HepG2 (cell line): Measurements from ENCODE around the gene ENPP1. TPM values are rescaled to one million over a fixed set of nuclear protein-coding genes. Genes with fewer than 3 reads are reported as not detected.
A peak's percentile ranks its signal among the peaks of the same experiment; 100 is the strongest.

Experiments
- DMTF1 ChIP-seq: sonication (generic); formaldehyde crosslinking; IDR thresholded peaks from 2 replicates; pipeline ENCODE4 v1.4.0; 2020; ENCODE audit warnings: mild to moderate bottlenecking, missing genetic modification reagents
- FOXK2 ChIP-seq: fragments of 450-650 bp; IDR thresholded peaks from 2 replicates; pipeline ENCODE4 v1.6.1; 2016
- FOXO4 ChIP-seq: sonication (generic); formaldehyde crosslinking; conservative IDR thresholded peaks from 2 replicates; pipeline ENCODE4 v1.8.1; 2023; ENCODE audit warnings: missing genetic modification reagents
- HOXA9 ChIP-seq: sonication (generic); formaldehyde crosslinking; IDR thresholded peaks from 2 replicates; pipeline ENCODE4 v1.8.1; 2022; ENCODE audit warnings: missing genetic modification reagents, mild to moderate bottlenecking, moderate library complexity, borderline replicate concordance
- NCOR1 ChIP-seq: fragments of 200-600 bp; sonication (generic); IDR thresholded peaks from 2 replicates; pipeline ENCODE4 v1.7.0; 2017; ENCODE audit warnings: antibody characterized with exemption, low read length, borderline replicate concordance
- SOX5 ChIP-seq: IDR thresholded peaks from 2 replicates; pipeline ENCODE4 v1.6.1; 2016; ENCODE audit warnings: borderline replicate concordance
- TEAD3 ChIP-seq: optimal IDR thresholded peaks from 2 replicates; pipeline ENCODE3; 2016; ENCODE audit warnings: borderline replicate concordance
- ZBED4 ChIP-seq: sonication (generic); formaldehyde crosslinking; IDR thresholded peaks from 2 replicates; pipeline ENCODE4 v1.4.0; 2020; ENCODE audit warnings: missing genetic modification reagents, borderline replicate concordance
- ZBTB40 ChIP-seq, 2 experiments: fragments of 450-650 bp in 1 of 2; sonication (generic) in 1 of 2; formaldehyde crosslinking in 1 of 2; IDR thresholded peaks; 2 replicates each; pipeline versions ENCODE4 v1.6.1 to v1.8.0; 2016 to 2022; ENCODE audit warnings: antibody characterized with exemption in 1 of 2, mild to moderate bottlenecking in 1 of 2, missing genetic modification reagents in 1 of 2
- ZIK1 ChIP-seq: sonication (generic); formaldehyde crosslinking; IDR thresholded peaks from 2 replicates; pipeline ENCODE4 v1.5.0; 2020; ENCODE audit warnings: mild to moderate bottlenecking, low read depth, missing genetic modification reagents, borderline replicate concordance
- ZNF12 ChIP-seq: sonication (generic); formaldehyde crosslinking; IDR thresholded peaks from 2 replicates; pipeline ENCODE4 v1.5.0; 2020; ENCODE audit warnings: missing genetic modification reagents
- ZNF207 ChIP-seq: fragments of 450-650 bp; IDR thresholded peaks from 2 replicates; pipeline ENCODE4 v1.6.1; 2016; ENCODE audit warnings: antibody characterized with exemption, borderline replicate concordance
- ZNF484 ChIP-seq: sonication (generic); formaldehyde crosslinking; IDR thresholded peaks from 2 replicates; pipeline ENCODE4 v1.5.1; 2020; ENCODE audit warnings: mild to moderate bottlenecking, low read depth, missing genetic modification reagents, borderline replicate concordance
- polyA plus RNA-seq, 8 experiments: library from polyadenylated mRNA; depleted of rRNA in 3 of 8; stranded (reverse) in 7 of 8; unstranded in 1 of 8; fragments of >200 nt; fragmentation: Illumina TruSeq in 4 of 8; extraction: Trizol in 4 of 8; gene quantifications; 2 replicates each; pipeline versions ENCODE4 v1.2.1 to v1.2.3, GENCODE V29; 2011 to 2016; ENCODE audit warnings: low read depth in 4 of 8, missing spikeins in 1 of 8, mixed read lengths in 1 of 8; ENCODE audit not compliant: insufficient read depth in 1 of 8
- total RNA-seq, 5 experiments: library from RNA; depleted of rRNA; stranded (reverse); fragments of >200 nt; fragmentation: Illumina TruSeq; extraction: Trizol; gene quantifications; 2 replicates each; pipeline ENCODE4 v1.2.3, GENCODE V29; 2016; ENCODE audit warnings: low read depth in 1 of 5

Gene ENPP1
- total and polyA plus RNA-seq, 2 of the 13 experiments (the other 11 are each of a cell fraction or from before 2014, with no cell fraction given): 56.5 to 160 TPM

- TF ChIP-seq HOXA9 (CRISPR knock-in tag) (no peak), ZBED4 (CRISPR knock-in tag) (no peak), ZNF484 (no peak), FOXO4 (CRISPR knock-in tag) (no peak), DMTF1 (CRISPR knock-in tag) (no peak), ZNF207 (no peak), ZNF12 (CRISPR knock-in tag) (no peak), SOX5 (CRISPR knock-in tag) (peak; percentile 94), ZBTB40 (IDR thresholded peaks at IDR 0.05) (peak; percentile 93), ZBTB40 (CRISPR knock-in tag; IDR thresholded peaks at IDR 0.05) (no peak), TEAD3 (peak; percentile 95), ZIK1 (CRISPR knock-in tag) (no peak), NCOR1 (peak; percentile 78; the same call in 1 of the 2 replicates), FOXK2 (peak; percentile 72)
These were observed 59.9 kb downstream of the ENPP1 start (continued) for GRCh38 chr6:131867744-131868143.
